Sigmoid colon (tissue), 4 donors: Measurements from ENCODE around the gene PRPF38A.

Source experiments
- CTCF ChIP-seq, 4 experiments: fragments of 450-650 bp in 3 of 4; fragments of 200-600 bp in 1 of 4; IDR thresholded peaks; one replicate each; pipeline ENCODE4 v1.5.1; 2016 to 2019; ENCODE audit warnings: antibody characterized with exemption in 4 of 4, mild to moderate bottlenecking in 3 of 4, moderate library complexity in 2 of 4
- EP300 ChIP-seq, 4 donors: sonication (generic); formaldehyde crosslinking; IDR thresholded peaks; one replicate each; pipeline ENCODE4 v1.6.1; 2017; ENCODE audit warnings: antibody characterized with exemption in 4 of 4
- POLR2A ChIP-seq, 2 donors: fragments of 450-650 bp; IDR thresholded peaks; one replicate each; pipeline ENCODE4 v1.6.1; 2016; ENCODE audit warnings: antibody characterized with exemption in 2 of 2, mild to moderate bottlenecking in 2 of 2, moderate library complexity in 2 of 2
- POLR2AphosphoS5 ChIP-seq, 4 donors: sonication (generic); formaldehyde crosslinking; IDR thresholded peaks; one replicate each; pipeline ENCODE4 v1.6.1; 2017; ENCODE audit warnings: antibody characterized with exemption in 4 of 4

GRCh38 chr1:52424231-52424636 lies 19.8 kb downstream of the PRPF38A start:
- TF ChIP-seq CTCF (IDR thresholded peaks at IDR 0.05) (no peak), POLR2A (IDR thresholded peaks at IDR 0.05) (no peak), POLR2AphosphoS5 (IDR thresholded peaks at IDR 0.05) (no peak), EP300 (IDR thresholded peaks at IDR 0.05) (no peak)
